ENCODE data around the gene OR14K1.

Gene OR14K1

GRCh38 chr1:247738315-247738714 is at the start of gene OR14K1:
Gene OR14K1, plus strand, starts transcription at chr1:247738615. Its CDS starts 0 bp downstream, at chr1:247738615.
- TF ChIP-seq CTCF (IDR thresholded peaks at IDR 0.05), result no peak

- TF ChIP-seq CTCF (IDR thresholded peaks at IDR 0.05), result no peak
Measured at GRCh38 chr1:247701338-247701737, 37.1 kb upstream of the OR14K1 start.

DNA sequence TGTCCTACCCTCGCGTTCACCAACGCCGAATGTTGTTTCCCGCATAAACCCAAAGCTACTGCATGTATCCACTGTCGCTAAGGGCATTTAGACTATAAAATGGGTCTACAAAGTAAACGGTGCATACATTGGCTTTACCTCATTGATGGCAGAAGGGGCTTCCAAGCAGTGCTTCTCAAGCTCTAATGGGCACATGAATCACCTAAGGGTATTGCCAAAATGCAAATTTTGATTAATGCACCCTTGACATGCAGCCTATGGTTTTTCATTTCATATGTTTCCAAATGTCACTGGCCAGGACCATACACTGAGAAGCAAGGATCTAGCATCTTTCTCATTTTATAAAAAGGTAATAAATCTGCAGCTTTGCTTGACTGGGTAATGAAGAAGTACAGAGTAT is 24.7 kb upstream of the OR14K1 start:
- TF ChIP-seq CTCF (IDR thresholded peaks at IDR 0.05), result no peak

DNA sequence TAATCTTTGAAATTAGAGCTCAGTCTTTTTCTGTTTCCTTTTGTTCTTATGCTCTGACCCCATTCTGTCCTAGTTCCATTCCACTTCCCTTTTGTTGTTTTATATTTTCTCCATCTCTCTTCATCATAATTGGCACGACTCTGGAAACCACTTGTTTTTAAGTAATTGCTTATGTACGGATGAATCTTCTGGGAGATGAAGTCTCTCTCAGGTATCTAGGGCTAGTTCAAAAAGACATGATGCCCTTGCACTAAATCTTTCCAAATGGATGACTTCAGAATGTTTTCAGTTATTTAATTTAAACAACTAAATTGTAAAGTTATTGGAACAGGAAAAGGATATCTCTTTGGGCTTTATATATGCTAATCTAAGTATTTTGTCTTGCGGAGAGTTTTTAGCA is 21.9 kb upstream of the OR14K1 start, which contains the start of gene OR6F1:
Gene OR6F1, minus strand, starts transcription at position 101 of the 400 bp plus-strand sequence. CDS start 3,891 bp downstream, outside the sequence.
- TF ChIP-seq CTCF (IDR thresholded peaks at IDR 0.05), result no peak

GRCh38 chr1:247721222-247721621 is 17.2 kb upstream of the OR14K1 start:
- no peak for TF ChIP-seq CTCF (IDR thresholded peaks at IDR 0.05)

GRCh38 chr1:247740721-247741120 is 2.3 kb downstream of the OR14K1 start:
- no peak for TF ChIP-seq CTCF (IDR thresholded peaks at IDR 0.05)

DNA sequence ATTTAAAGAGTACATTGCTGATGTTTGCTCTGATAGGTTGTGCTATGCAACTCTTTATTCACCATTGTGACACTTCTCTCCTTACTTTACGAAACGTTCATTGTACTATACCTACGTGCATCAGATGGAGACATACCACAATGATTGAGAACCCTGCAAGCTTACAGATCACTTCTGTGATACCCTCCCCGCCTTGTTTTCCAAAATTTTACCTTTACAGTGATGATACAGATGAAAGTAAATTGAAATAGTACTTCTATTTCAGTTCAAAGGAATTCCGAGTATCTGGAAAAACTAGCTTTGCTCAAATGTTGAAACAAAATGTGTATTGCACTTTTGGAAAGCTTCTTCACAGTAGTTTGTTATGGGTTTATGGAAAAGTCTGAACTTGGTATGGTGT is 3.3 kb downstream of the OR14K1 start:
- no peak for TF ChIP-seq CTCF (IDR thresholded peaks at IDR 0.05)

- TF ChIP-seq CTCF (IDR thresholded peaks at IDR 0.05), result no peak
Measured at GRCh38 chr1:247746391-247746935, 8.0 kb downstream of the OR14K1 start.
